NCI-H2227 (cell line): ENCODE results near the gene DDX39A.
A peak's percentile ranks its signal among the peaks of the same experiment; 100 is the strongest.
"Not testable (repeated sequence)": the region's sequence is repeated elsewhere in the genome, so short reads cannot be mapped to it uniquely, and the experiment has no call there.

Experiments used
- DNase-seq: peaks from one replicate; lab custom pipeline; 2025; ENCODE audit not compliant: unreplicated experiment; lab: John Stamatoyannopoulos, UW

Gene DDX39A

GRCh38 chr19:14367016-14367415, 52.1 kb downstream of the DDX39A start:
- DNase-seq: no peak

- DNase-seq: peak; percentile 56
Observed at GRCh38 chr19:14366529-14366928, 52.6 kb downstream of the DDX39A start.

GRCh38 chr19:14364098-14364443, 55.1 kb downstream of the DDX39A start:
- DNase-seq: not testable (repeated sequence)

GRCh38 chr19:14363183-14364097, 55.7 kb downstream of the DDX39A start:
- peak; percentile 51 for DNase-seq

GRCh38 chr19:14361824-14362223, 57.3 kb downstream of the DDX39A start:
- DNase-seq: no peak
